HPDE6-E6E7 (cell line): Measurements from ENCODE around the gene BRPF3.

Experiments
- DNase-seq: peaks from one replicate; pipeline ENCODE4 v3.0.0; 2011; ENCODE audit warnings: missing footprints; ENCODE audit errors: extremely low spot score

The BRPF3 gene

GRCh38 chr6:36268478-36269275 is 72.1 kb downstream of the BRPF3 start:
- DNase-seq, result no peak

- DNase-seq, result peak; percentile 57
These were observed 73.5 kb downstream of the BRPF3 start, which contains the start of gene PNPLA1 for GRCh38 chr6:36269834-36270705. Gene PNPLA1 (plus strand): TSS chr6:36270060. CDS start chr6:36270460, 400 bp downstream.

- DNase-seq, result no peak
These were observed 75.7 kb downstream of the BRPF3 start for GRCh38 chr6:36272234-36272633.

GRCh38 chr6:36273067-36273466 is 76.5 kb downstream of the BRPF3 start:
- DNase-seq, result no peak

GRCh38 chr6:36273802-36274514 is 77.4 kb downstream of the BRPF3 start:
- no peak for DNase-seq

GRCh38 chr6:36276581-36277536 is 80.3 kb downstream of the BRPF3 start:
- no peak for DNase-seq

GRCh38 chr6:36277946-36278470 is 81.5 kb downstream of the BRPF3 start:
- no peak for DNase-seq

- DNase-seq, result no peak
These were observed 83.9 kb downstream of the BRPF3 start for GRCh38 chr6:36280467-36280866.

- no peak for DNase-seq
These were observed 84.4 kb downstream of the BRPF3 start for GRCh38 chr6:36280983-36281382.
